Activated CD4-positive, CD25-positive, alpha-beta regulatory T cell treated with anti-CD3 and anti-CD28 coated beads, Interleukin-2, amount 50 U/mL, for 24 hours (primary cell): Measurements from ENCODE around the gene METRNL.
A peak's percentile ranks its signal among the peaks of the same experiment; 100 is the strongest.

Experiments
- ATAC-seq, 2 donors: fragments of 150-1000 bp; cut with Tn5 transposase; one replicate each; pipeline ENCODE4 v1.10.0; 2021; ENCODE audit warnings: mild to moderate bottlenecking in 1 of 2, moderate library complexity in 1 of 2

Gene METRNL

DNA sequence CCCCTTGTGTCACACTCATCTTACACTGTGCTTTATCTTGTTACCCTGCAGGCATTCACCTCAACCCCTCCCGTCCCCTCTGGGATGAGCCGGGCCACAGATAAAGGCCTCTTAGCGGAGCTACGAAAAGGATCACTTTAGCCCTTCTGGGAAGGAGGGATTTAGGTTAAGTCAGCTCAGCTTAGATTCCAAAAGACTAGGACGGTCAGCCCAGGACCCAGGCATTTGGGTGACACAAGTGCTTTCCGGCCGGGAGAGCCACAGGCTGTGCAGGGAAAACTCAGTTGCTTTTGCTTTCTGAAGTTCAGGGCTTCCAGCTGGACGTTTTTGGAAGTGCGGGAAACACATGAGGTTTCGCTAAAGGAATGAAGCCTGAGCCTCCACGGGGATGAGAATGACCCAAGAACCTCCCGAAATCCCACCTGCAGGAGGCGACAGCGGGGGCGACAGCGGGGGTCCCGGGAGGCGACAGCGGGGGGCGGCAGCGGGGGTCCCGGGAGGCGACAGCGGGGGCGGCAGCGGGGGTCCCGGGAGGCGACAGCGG, 11.6 kb upstream of the METRNL start:
- no peak for ATAC-seq

- no peak for ATAC-seq
These were observed 10.5 kb upstream of the METRNL start for GRCh38 chr17:83068641-83069570.

DNA sequence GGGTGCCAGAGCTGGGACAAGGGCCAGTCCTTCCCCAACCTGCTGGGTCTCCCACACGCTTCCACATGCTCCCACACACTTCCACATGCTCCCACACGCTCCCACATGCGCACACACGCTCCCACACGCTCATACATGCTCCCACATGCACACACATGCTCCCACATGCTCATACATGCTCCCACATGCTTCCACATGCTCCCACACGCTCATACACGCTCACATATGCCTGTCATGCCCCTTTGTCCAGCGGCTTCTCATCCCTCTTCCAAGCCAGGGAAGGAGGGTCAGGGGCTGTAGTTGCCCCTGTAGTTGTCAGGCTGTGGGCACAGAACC, 9.9 kb upstream of the METRNL start:
- ATAC-seq = no peak

DNA sequence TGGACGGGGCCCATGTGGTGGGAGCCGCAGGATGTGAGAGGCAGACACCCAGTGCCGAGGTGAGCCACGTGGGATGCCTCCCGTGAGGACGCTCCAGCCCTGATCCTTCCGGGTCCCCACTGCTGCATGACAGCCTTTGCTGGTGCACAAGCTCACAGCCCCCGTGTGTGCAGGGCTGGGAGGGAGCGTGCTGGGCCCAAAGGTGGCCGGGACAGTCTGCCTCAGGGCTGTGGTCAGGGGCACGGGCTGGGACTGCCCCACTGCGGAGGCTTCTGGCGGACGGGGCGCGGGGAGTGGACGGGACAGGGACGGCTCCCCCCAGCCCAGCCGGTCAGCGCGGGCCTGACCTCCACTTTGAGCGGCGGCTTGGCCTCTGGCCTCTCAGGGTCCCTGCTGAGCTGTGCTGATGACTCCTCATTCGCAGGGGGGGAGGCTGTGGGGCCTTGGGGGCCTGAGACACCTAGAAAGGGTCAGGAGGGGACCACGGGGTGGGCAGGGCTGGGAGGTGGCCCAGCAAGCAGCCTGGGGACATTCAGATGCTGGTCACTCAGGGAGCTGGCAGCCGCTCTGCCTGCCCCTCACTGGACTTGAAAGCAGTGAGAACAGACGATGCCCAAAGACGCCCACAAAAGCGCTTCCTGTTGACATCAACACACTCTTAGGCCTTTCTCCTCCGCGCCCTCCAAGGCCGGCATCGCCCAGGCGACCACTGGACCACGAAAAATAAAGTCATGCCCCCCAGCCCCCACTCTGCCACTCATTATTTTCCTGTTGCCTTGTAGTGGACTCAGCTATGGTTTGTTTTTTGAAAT, 9.3 kb upstream of the METRNL start:
- no peak for ATAC-seq

DNA sequence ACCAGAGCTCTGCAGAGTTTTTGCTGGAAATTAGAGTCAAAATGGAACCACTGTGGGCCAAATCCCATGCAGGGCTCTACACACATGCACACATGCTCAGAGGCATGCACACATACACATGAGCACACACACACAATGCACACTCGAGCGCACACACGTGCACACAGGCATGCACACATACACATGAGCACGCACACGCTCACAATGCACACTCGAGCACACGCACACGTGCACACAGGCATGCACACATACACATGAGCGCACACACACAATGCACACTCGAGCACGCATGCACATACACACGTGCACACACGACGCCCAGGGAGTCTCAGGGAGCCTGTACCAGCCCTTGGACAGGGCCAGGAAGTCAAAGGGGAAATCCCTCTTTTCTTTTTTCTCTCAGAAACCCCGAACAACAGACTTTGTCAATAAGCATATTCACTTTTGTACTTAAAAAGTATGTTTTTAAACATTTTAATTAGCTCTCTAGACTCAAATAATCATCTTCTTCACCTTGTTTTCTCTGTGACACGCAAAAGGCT, 8.5 kb upstream of the METRNL start:
- ATAC-seq = no peak

GRCh38 chr17:83071365-83071764, 8.0 kb upstream of the METRNL start:
- no peak for ATAC-seq

DNA sequence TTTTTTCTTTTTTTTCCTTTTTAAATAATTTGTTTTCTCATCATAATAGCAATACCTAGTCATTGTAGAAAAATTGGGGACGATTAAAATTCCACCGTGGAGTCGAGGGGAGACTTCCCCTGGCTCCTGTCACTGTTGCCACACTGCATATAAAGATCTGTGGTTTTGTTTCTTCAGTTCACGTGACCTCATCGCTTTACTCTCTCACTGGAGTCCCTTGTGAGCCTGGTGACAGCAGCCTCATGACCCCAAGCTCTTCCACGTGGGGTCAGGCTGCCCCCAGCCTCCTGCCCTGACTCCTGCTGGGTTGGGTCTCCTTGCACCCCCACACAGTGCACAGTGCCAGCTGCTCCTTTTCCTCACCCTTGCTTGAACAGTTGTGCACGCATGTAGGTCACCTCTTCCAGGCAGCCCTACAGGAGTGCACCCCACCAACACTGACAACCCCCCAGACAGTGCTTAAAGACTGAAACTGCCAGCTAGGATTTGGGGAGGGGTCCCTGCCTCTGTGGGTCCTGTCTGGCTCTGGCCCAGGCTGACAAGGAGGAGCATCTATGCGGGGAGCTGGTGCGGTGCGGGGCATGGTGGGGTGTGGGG, 7.3 kb upstream of the METRNL start:
- peak; percentile 64 to 73 for ATAC-seq

GRCh38 chr17:83072600-83073358, 6.6 kb upstream of the METRNL start:
- ATAC-seq = no peak

GRCh38 chr17:83073389-83074063, 5.9 kb upstream of the METRNL start:
- ATAC-seq = no peak

- ATAC-seq = no peak
These were observed 4.8 kb upstream of the METRNL start for GRCh38 chr17:83074486-83075223.

DNA sequence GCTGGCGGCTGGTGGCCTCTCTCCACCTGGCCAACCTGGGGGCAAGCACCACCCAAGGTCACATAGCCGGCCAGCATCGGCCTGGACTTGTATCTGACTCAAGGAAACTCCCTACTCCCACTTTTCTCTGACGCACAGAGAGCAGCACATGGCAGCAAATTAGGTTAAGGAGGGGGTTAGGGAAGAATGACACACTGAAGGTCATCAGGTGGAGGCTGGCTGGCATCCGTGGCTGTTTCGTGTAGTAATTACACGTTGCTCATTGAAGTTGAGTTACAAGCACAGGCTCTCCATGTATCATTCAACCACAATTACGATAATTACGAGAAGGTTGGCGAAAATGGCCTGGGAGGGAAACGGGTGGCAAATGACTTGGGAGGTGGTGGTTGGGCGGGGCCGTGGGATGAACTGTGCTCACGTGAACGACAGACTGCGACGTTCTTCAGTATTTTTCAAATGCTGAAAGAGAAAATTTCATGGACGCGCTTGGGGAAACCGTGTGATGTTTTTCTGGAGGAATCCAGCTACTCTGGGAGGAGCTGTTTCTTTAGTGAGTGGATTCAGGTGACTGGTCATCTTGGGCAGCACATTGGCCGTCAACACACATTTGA, 4.0 kb upstream of the METRNL start:
- ATAC-seq = no peak

DNA sequence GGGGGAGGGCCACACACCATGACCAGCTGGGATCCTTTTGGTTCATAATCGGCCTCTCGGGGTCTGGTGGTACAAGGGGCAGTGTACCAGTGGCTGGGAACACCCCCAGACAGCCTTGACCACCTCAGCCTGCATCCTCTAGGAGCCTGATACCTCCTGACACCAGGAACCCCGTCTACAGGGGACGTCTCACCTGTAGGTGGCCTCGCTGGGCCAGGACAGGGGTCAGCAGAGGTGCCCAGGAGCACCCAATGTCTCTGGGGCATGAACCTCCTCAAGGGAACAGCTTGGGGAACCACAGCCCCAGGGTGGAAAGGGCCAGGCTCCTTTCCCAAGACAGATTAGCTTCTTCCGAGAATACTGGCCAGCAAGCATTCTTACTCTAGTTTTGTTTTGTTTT, 2.5 kb upstream of the METRNL start:
- ATAC-seq = no peak

GRCh38 chr17:83077411-83077810, 2.0 kb upstream of the METRNL start:
- ATAC-seq = no peak

- ATAC-seq = no peak
These were observed 1.5 kb upstream of the METRNL start for GRCh38 chr17:83077939-83078338.

DNA sequence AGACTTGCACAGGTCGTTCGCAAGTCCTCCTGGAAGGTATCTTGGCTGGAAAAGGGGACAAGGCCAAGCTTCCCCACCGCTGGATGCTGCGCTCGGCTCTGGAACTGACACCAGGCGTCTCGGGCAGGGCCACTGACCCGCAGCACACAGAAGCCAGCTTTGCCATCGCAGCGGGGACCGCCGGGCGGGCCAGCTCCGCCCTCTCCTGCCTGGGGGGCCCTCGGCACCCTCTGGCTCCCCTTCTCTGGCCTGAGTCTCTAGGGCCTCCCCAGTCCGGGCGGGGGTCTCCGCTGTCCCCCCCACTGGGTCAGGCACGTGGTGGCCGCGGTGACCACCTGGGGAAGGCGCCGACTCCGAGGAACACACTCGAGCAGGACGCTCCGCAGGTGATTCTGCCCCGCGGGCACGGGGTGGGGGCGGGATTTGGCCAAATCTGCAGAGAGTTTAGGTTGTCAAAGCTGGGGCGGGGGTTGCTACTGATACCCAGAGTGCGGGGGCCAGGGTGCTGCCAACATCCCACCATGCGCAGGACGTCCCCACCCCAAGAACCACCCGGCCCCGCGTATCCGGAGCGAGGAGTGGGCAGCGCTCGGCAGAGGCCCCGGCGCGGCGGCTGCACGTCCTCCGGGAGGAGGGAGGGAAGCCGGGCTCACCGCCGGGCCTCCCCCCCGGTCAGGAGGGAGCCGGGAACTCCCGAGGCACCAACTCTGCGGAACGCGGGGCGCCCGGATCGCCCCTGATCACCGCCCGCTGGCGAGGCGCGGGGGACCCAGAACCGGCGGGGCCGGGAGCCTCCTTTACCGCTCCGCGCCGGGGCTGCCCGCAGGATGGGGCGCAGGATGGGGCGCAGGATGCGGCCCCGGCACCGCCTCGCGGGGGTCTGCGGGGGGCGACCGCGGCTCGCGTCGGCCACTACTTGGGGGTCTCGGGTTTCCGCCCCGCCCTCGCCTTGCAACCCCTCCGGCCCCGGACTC, 744 bp upstream of the METRNL start:
- no peak for ATAC-seq

GRCh38 chr17:83079766-83080578, 563 bp downstream of the METRNL start:
- no peak for ATAC-seq

DNA sequence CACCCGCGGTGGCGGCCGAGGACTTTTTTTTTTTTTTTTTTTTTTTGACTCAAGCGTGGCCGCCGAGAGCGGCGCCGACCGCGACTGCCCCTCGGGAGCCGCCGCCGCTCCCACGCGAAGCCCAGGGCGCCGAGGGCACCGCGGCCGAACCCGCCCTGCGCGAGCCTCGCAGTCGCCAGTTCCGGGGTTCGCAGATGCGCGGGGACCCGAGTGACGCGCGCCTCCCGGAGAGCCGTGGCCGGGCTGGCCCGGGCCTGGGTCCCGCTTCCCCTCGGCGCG, 1.1 kb downstream of the METRNL start:
- no peak for ATAC-seq

DNA sequence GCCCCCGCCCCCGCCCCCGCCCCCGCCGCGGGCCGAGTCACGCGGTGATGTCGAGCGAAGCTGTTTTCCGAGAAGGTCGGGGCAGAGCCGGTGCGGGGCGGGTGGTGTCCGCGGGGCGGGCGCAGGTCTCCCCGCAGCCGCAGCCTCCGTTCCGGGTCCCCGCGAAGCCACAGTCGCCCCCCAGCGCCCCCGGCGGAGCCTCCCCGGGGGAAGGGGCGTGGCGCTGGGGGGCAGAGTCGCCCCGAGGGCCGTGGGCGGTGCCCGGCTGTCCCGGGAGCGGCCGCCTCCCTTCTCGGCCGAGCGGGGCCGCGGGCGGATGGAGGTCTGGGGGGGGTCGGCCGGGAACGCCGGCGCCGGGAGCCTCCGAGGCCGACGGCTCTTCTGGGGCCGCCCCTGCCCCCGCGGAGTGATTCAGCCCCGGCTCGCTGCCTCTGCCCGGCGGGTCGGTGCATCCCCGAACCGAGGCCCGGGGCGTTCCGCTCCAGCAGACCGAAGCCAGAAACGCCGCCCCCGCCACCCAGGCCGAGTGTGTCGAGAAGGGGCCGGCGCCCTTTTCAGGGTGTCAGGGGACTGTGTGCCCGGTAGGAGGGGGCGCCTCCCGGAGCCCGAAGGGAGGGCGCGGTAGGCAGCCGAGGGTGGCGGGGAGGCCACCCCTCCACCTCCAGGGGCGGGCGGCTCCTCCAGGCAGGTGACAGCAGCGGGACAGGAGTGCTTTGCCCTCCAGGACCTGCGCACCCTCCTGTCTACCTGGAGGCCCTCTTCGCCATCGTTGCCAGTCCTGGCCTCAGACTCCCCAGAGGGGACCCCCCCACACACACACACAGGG, 1.7 kb downstream of the METRNL start:
- peak in 1 of 2 donors; percentile 4 for ATAC-seq
